HG02571 (cell line): ENCODE data around the gene NOC2L.

Source experiments
- ATAC-seq: cut with Tn5 transposase; IDR thresholded peaks from one replicate; pipeline ENCODE4 v1.9.1; 2021; ENCODE audit warnings: mild to moderate bottlenecking, moderate library complexity; ENCODE audit not compliant: unreplicated experiment

The NOC2L gene

GRCh38 chr1:958823-959730, at the start of gene NOC2L:
TSS of gene NOC2L (minus strand) at chr1:959256. CDS start at chr1:959240, 16 bp downstream.
- ATAC-seq = peak; percentile 63

DNA sequence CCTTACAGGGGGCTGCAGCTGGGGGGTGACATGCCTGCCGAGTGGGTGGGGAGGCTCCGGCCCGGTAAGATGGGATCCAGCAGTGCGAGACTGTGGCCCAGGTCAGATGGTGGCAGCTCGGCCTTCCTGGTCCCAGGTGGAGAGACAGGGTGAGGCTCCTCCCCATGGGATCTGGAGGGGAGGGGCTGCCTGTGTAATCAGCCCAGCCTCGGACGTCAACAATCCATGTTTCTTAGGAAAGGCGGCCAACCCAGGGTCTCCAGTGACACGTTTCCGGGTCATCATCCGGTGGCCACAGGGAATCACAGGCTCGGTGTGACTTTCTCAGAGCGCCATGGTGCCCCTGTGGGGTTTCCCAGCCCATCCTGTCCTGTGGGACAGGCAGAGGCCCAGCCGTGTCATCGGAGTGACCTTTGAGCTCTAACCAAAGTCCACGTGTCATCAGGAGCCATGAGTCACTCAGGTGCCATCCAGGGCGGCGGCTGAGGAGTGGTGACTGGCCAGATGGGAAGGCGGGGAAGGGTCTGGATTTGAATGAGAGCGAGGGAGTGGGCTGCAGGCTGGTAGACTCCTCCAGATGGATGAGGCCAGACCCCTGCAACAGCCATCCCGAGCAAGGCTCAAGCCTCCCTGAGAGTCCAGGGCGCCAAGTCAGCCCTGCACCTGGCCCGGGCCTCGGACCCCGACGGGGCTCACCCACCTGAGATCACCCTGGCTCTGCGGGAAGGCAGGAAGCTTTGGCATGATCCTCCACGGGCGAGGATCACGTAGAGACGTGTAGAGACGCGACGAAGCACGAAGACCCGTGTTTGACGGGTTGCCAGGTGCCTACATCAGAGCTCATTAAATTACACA, 47.5 kb upstream of the NOC2L start:
- no peak for ATAC-seq

DNA sequence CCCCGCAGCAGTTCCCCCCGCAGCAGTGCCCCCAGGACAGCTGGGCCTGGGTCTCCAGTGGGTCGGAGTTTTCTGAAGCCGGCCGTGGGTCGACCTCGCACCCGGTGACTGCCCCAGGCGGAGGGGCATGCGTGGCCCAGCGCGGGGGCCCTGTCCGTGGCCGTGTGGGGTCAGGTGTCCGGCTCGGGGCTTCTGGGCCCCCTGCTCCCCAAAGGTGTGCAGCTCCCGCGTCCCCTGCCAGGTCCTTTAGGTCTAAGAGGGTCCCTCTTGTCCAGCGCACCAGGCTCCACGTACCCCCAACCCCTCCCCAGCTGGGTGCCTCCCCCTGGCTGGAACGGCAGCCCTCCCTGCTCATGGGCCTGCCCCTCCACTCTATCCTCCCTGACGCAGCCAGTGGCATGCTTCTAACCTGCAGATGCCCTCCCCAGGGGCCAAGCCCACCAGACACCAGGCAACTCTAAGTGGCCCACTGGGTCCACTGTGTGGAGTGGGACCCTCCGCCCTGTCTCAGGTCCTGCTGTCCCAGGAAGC, 46.8 kb upstream of the NOC2L start:
- ATAC-seq = no peak

DNA sequence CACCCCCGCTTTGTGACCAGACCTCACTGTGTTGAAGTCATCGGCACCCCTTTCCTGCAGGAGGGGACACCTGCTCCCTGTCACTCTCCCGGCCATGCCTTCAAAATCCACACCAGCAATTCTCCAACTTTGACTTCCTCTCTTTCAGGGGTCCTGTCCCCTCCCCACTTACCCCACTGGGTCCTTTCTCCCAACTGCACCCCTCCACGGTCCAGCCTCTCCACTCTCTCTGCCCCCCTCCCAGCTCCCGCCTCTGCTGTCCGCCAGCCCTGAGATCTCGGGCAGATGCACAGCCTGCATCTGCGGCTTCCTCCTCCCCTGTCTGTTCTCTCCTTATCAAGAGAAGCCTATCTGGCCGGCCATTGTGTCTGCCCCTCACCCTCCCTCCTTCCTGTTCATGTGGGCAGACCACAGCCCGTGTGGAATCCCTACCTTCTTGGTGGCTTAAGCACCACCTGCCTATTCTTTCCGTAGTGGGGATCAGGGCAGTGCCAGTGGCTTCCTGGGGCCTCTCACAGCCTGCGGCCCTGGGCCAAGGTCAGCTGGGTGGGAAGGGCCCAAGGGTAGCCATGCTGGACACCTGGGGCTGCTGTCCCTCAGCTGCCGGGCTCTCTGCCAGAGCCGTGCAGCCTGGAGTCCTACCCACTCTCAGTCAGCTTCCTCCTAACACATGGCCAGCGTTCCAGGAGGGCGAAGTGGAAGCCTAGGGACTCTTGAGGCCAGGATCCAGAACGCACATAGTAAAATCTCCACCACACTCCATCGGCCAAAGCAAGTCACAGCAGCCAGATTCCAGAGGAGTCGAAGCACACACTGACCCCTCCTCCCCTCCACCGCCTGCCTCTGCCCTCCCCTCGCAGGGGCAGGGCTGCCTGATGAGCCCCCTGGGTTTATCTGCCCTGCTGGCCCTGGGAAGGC, 46.0 kb upstream of the NOC2L start:
- no peak for ATAC-seq

GRCh38 chr1:1004420-1004779, 45.3 kb upstream of the NOC2L start:
- ATAC-seq = no peak

DNA sequence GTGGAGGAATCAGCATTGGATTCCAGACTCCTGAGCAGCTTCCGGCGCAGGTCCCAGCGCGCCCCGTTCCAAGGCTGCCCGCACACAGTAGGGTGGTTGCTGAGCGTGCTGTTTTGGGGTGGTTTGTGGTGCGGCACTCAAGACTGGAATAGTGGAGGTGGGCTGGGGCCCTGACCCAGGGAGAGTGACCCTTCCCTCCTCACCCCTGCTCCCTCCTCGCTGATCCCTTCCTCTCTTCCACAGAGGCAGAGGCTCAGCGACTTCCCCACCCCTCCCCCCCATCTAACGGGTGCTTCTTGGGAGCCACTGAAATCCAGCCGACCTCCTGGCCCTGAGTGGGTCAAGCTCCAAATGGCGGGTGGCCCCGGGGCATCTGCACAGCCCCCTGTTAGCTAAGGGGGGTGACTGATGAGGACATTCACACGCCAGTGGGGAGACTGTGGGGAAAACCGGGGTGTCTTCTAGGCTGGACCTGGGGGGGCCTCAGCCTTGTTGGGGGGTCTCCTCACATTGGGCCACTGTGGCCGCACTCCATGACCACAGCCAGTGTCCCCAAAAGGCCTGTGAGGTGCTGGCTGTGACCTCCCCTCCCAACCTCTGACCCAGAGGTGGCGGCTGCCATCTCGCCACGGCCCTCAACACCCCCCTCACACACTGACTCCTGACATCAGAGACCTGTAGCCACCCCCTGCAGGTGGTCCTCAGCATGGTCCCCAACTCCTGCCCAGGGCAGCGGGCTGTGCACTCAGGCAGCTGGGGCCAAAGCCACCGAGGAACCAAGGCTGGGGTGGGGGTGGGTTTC, 44.8 kb upstream of the NOC2L start:
- no peak for ATAC-seq

DNA sequence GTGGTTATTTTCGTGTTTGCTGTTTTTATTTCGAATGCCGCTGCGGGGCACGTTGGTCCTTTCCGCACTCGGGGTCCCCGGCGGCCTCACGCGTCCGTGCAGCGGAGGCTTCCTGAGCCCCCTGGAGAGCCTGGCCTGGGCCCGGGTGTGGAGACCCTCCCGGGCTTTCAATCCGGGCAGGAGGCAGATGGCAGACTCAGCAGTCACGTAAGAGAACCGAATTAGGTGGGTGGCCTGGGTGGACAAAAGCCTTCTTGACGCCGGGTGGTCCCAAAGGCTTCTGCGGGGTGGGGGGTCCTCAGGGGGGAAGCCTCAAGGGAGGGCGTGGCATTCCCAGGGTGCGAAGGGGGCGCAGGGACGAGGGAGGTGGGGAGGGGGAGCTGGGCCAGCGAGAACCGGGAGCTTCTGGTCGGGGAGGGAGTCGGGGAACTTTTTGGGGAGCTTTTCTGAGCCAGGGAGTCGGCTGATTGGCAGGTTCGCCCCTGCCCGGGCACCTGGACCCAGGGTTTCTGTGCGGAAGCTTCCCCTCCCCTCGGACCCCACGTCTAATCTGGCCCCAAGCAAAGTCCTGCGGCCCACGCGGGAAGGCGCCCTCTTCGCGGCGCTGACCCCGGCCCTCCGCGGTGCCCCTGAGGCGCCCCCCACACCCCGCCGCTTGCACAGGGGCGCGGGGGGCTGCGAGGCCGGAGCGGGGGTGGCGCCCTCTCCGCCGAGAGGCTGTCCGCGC, 42.2 kb upstream of the NOC2L start:
- ATAC-seq = no peak

- ATAC-seq = no peak
These were observed 41.5 kb upstream of the NOC2L start for GRCh38 chr1:1000357-1001056.

DNA sequence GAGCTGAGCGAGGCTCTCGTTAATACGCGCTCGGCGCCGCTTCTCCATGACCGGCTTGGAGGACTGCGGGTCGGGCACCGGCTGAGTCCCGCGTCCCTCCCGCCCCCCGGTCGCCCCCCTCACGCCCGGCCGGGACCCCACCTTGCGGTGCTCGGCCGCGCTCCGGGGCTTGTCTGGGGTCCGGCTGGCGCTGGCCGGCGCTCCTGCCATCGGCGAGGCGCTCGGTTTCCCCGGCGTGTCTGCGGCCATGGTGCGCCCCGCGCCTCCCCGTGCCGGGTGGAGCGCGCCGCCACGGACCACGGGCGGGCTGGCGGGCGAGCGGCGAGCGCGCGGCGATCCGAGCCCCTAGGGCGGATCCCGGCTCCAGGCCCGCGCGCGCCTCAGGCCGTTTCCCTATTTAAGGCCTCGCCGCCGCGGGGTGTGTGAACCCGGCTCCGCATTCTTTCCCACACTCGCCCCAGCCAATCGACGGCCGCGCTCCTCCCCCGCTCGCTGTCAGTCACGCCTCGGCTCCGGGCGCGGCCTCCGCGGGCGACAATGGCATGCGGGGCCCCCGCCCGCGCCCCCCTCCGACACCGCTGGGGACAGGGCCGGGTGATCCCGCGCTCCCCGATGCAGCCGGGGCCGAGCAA, 40.8 kb upstream of the NOC2L start, which contains the start of gene HES4:
Gene HES4, minus strand, starts transcription at position 373 of the 632 bp plus-strand sequence. Its CDS starts 124 bp downstream, at position 249.
- ATAC-seq = no peak

DNA sequence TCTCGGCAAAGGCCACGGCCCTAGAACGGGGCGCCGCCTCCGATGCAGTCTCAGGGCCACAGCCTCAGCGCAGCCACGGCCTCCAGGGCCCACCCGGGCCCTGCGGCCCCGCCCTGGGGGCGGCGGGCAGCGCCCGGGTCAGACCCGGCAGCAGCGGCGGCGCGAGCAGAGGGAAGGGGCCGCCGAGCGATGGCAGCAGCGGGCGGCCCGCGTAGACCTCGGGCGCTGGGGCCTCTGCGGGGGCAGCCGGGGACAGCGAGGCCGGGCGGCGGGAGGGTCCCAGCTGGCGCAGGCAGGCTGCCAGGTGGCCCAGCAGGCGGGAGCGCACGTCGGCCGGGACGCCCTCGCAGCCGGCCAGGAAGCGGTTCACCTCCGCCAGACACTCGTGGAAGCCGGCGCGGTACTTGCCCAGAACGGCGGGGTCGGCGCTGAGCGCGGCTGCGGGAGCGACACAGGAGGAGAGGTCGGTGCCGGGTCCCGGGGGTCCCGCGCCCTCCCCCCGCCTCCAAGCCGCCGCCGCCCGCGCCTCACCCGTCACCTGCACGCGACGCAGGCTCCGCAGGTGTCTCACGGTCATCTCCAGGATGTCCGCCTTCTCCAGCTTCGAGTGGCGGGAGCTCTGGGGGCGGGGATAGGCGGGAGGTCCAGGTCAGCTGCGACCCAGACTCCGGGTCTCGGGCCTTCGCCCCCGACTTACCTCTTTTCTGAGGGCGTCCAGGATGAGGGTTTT, 40.1 kb upstream of the NOC2L start:
- ATAC-seq = no peak

GRCh38 chr1:998745-998994, 39.6 kb upstream of the NOC2L start:
- ATAC-seq = no peak

GRCh38 chr1:997993-998744, 39.1 kb upstream of the NOC2L start:
- ATAC-seq = no peak

GRCh38 chr1:997713-997992, 38.6 kb upstream of the NOC2L start:
- ATAC-seq = no peak

- no peak for ATAC-seq
These were observed 38.0 kb upstream of the NOC2L start for GRCh38 chr1:996851-997712.

GRCh38 chr1:995665-996633, 36.9 kb upstream of the NOC2L start:
- no peak for ATAC-seq
